Stimulated activated CD8-positive, alpha-beta memory T cell treated with anti-CD3 and anti-CD28 coated beads, Interleukin-4, amount 100 ng/mL, for 24 hours (primary cell): Measurements from ENCODE around the gene MEIS2.

Experiments
- DNase-seq: peaks from one replicate; pipeline ENCODE4 v3.0.0-alpha.2; 2020; ENCODE audit warnings: low read depth

The MEIS2 gene

DNA sequence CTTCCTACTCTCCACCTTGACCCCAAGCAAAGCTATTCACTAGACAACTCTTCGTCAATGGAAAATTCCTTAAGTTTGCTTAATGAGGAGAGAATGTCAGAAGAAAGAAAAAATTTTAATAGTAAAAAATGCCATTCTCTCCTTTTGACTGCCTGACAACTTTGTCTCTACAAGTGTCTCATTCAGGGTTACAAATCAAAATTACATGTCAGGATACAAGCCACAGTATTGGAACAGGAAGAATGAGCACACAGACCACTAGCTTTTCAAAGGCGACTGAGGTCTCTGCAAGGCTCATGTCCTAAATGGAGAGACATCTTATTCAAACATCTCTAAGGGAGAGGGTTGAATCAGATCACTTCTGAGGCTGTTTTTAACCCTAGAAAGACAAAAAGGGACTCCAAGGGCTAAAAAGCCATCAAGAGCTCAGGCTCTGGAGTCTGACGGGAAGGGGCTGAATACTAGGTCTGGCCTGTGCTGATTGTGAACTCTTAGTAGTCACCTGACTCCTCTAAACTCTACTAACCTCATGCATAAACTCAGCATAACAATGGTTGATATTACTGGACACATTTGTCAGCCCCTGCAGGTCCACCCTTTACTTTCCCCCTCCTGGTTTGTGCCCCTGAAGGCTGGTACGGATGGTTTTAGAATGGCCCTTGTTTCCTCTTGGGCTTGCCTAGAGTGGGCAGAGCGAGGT, 12.8 kb upstream of the MEIS2 start:
- no peak for DNase-seq

DNA sequence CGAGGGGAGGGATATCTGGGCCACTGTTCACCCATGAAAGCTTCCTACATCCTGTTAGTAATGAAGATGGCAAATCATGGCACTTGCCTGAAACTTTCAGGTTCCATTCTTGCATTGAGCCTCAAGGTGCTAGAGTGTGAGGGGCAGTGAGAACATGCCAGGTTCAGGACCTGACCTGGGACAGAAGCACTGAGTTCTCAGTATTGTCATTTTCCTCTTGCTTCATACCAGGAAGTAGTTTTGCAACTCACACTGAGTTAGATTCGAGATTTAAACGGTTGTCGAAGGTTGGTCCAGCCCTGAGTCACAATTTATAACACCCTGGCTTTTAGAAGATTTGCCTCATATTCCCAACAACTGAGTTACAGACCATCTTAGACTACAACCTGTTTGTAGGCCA, 11.8 kb upstream of the MEIS2 start:
- no peak for DNase-seq

DNA sequence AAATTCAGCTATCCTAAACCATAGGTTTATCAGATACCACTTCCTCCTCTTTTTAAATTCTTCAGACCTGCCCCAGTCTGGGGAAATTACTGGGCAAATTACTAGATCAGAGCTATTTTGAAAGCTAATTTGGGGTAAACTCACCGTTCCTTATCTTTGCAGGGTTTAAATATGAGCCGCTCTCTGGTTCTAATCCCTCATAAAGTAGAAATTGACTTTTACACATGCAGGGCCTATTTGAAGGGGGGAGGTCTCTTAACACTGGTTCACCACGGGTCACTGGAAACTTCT, 11.0 kb upstream of the MEIS2 start:
- DNase-seq, result no peak

DNA sequence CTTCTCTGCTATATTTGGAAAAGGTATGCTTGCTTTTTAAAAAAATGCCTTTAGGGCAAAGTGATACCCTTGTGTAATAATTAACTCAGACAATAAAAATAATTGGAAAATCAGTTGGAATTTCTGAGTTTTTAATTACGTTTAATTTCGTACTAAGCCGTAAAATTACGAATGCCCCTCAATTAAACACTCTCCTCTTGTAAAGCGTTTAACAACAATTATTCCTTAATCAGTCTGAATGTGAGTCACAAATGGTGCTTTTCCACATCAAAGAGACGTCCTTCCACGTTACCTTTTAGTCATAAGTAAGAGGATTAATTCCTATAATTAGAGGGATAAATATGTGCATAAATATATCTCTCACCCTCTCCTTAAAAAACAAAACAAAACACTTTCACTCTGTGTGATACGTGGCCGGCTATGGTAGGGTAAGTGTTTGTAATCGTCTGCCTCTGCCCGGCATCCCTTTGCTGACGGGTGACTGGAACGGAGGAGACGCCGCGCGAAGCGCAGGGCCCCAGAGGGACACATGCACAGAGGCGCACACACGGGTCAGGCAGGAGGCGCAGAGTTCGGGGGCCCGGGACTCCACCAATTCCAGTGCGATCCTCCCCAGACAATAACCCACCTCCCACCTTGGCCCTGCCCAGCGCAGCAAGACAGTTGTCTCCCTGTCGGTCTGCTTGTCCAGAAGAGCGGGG, 9.7 kb upstream of the MEIS2 start:
- no peak for DNase-seq

DNA sequence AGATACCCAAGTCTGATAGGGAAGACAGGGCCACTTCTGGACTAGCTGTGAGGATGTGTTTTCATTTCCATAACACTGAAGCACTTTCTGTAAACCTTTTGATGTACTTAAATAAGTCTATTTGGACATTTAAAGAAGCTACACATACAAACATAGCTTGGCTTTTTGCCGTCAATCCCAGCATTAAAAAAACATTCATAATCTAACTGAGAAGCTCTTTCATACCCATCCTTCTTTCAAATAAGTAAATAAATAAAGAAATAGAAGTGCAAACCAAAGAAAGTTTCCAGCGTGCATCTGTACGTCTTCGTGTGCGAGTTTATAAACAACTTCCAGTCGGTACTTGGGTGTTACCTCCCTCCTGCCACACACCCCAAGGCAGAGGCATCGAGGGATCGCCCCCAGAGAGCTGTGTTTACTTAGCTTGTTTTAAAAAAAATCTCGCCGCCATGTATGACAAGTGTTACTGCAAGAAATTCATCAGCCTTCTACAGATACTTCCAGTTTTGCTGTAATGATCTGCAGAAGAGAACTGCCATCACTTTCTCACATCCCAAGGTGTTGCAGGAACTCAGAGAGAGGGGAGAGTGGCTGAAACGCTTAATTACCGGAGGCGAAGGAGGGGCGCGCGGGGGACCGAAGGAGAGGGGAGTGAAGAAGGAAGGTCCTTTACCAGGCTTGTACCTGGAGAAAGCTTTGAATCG, 9.0 kb upstream of the MEIS2 start:
- DNase-seq, result no peak

DNA sequence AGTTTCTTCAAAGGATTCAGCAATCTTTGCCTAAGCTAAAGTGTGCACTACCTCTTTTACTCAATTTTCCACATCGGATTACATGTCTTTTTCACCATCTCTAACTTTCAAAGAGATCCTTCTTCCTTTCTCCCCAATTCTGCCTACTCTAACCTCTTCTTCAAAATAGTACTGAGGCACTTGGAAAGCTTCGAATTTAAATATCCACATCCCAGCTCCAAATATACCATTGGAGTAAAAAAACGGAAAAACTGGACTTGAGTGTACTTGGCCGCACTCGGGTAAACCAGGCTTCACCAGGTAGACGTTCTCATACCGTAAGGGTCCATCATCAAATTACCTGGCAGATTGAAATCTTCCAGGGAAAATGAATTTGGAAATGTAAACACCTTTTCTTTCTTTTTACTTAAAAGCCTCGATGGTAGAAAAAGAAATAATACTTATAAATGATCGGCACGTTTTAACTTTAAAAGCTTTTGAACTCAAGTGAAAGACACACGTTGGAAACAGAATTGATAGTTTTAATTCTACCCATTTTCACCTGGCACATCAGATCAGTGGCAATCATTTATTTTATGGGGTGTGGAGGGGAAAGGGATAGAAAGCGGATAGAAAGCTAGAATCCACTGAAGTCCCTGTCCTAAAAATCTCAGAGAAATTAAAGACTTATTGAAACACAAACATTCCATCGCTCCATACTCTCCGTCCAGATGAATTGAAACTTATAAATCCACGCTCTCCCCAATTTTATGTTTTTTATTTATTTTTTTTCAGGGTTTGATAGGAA, 8.2 kb upstream of the MEIS2 start:
- DNase-seq, result no peak

DNA sequence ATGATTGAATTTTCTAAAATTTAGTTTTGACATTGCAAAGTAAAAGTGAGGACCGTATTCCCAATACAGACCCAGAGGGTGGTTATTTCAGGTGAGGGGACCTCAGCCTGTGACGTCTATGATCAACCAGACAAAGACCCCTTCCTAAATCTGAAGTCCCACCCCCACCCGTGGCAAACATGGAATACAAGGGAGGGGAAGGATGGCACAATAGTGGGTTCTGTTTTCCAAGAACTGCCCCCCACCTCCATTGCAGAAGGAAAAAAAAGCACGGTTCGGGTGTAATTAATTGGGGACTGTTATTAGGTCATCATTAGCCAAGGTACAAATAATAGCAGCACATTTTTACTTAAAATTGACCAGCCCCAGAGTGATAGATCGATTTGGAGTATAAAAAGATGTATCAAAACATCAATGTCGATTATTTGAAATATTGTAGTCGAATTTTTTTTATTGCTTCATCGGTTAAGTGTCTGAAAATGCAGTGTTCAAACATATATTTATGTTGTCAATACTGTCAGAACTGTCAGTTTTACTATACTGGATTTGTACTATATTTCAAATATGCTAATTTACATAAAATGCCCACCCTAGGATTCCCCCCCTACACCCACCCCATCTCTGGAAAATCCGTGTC, 7.5 kb upstream of the MEIS2 start:
- DNase-seq, result no peak

DNA sequence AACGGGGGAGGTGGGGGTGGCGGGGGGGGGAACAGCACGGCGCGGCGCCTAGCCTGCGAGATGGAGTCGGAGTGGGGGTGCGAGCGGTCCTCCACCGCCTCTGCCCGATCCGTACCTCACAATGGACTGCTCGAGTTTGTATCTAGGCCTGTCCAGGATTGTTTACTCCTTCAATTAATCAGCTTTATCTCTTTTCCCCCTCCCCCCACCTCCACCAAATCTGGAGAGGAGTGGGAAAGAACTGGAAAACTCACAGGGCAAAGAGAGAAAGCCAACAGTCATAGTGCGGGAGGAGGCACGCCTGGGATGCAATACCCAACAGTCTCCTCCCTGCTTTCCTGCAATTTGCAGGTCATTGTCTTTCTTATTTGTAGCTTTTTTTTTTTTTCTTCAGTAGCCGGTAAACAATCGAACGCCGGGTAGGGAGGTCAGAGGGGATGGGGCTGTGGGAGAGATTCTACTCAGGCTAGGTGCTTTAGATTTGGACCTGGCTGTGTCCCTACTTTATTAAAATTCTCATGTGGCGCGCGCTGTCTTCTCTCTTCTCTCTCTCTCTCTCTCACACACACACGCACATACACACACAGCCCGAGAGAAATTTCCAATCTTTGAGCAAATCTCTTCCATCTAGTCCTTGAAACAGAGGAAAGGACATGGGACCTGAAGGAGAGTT, 6.9 kb upstream of the MEIS2 start:
- no peak for DNase-seq

DNA sequence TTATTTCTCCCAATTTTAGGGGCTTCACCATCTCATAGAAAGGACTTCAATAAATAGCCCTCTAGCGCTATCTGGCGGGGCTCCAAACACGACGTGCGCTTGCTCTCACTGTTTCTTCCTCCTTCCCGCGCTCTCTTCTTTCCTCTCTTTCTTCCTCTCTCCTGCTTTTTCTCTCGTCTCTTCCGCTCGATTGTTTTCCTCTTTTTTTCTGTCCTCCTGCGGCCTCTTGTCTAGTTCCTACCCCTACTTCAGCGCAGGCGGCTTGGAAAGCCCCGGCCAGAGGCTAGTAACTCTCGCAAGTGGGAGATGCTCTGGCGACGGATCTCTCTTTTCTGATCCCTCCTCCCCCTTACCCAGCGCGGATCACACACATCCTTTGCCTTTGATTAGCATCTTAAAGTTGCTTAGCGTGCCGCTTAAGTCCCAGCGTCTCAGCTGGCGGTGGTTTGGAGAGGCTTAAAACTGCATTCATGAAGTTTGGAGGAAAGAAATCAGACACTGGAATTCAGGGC, 6.2 kb upstream of the MEIS2 start:
- DNase-seq, result no peak

DNA sequence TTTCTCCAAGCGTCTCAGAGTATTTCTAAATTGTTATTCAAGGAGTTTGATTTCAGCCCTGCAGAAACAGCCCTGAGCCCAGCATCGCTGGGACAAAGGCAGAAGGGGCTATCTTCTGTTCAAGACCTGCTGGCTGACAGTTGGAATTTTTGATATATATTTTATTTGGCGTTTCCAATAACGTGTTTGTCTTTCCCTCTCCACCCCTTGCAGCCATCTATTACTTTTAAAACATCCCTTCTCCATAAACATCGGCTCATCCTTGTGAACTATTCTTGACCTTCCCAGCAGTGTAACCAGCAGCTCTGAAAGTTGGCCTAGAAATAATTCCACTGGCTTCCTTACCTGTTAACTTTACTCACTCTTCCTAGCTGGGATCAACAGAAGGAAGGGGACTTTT, 5.5 kb upstream of the MEIS2 start:
- DNase-seq, result no peak

DNA sequence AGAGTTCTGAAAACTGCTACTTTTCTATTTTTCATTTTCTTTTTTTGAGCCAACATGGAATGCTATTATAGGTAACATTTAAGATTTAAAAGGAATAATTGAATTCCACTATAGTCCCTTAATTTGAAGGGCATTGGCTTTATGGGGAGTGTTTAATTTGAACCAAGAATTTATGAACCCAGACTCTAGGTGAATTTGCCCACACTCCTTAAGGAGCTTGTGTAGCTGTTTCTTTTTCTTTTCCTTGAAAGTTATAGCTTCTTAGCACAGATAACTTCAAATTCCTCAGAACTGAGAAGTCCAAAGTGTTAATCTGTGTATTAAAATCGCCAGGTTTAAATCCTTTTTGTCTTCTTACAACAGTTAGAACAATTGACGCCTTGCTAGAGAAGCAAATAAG, 4.7 kb upstream of the MEIS2 start:
- DNase-seq, result no peak

DNA sequence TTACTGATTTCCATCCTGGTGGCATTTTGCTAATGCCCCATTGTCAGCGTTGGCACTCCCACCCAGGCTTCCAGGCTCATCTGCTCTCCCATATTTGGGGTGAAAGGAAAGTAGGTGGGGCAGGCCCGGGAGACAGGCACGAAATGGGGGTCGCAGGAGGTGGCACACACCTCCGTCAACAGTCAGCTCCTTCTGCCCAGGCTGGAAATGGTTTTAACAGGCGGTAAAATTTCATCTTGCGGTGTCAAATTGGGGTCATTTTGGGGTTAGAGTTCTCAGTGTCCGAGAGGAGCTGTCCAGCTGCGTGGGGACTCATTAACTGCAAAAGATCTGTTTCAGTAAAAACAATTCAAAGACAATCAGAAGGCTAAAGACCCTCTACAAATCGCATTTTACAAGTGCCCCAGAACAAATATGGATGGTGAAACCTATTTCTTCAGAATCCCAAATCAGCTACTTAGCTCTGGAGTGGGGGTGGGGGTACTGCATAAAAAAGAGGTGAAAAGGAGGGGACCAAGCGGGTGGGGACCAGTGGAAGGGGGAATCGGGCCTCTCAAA, 4.2 kb upstream of the MEIS2 start:
- no peak for DNase-seq

DNA sequence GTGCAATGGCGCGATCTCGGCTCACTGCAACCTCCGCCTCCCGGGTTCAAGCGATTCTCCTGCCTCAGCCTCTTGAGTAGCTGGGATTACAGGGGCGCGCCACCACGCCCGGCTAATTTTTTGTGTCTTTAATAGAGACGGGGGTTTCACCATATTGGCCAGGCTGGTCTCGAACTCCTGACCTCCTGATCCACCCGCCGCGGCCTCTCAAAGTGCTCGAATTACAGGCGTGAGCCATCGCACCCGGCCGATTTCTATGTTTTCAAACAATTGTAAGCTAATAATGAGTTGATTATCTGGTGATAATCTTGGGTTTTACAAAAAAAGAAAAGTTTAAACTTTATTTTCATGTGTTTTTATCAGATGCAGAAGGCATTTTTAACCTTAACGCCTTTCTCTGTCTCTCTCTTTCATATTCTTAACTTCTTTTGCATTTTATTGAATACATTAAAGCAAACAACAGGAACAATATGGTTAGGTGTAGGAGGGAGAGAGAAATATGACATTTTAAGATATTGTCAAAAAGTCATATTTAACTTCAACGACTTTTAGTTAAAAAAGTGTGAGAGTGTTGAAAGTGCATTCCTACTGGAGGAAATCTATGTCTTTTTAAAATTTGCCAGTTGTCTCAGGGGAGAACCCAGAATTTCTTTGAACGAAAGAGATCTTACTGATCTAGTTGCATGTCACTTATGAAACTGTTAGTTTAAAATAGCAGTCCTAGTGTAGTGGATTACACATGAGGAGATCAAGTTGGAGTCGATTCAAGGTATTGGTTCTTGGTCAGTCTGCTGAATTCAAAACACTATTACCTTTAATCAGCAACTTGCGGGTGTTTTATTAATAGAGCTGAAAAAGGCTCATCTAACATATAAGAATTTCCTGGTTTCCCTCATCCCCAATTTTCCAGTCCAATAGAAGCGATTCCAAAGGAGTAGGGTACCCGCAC, 3.4 kb upstream of the MEIS2 start:
- DNase-seq, result no peak

DNA sequence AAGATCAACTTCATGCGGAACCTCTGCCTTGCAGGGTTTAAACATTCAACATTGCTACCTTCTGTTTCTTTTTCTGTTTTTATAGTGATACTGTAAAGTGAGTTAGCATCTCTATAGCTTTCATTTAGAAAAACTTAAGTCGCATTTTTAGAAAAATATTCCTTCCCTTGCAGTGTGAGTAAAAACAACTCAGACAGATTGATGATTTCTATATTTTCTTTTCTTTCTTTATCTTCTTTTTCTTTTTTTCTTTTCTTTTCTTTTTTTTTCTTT, 2.8 kb upstream of the MEIS2 start:
- no peak for DNase-seq

DNA sequence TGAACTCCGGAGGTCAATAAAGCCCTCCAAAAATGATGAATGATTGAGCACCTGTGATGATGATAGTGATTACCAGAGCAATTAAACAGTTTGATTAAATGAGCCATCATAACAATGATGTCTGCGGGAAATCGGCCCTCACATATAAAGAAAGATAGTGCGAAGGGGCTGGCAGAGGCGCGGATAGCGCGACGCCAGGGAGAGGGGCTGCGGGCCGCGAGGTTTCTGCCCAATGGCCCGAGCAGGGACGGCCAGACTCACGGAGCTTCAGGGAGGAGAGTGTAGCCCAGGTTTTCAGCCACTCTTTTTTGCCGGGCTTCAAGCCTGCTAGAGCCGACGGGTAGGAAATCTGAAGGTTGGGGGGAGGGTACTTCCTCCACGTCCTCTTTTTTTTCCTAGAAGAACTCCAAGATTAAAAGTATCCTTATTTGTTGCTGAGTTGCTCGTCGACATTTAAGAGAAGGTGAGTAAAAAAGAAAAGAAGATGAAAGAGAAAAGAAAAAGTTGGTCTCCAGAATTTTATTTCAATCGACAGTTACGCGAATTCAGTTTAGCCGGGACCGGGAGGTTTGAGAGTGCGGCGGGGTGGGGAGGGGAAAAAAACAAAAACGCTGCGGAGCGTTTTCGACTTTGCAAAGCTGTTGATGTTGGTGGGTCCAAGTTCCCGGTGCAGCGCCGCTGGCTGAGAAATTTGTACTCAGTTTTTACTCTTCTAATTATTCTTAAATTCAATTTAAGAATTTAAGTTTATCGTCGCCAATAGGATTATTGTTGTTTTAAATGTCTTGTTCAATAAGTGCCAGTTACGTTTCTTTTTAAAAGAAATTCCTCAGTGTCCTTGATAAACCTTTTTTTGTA, 2.2 kb upstream of the MEIS2 start:
- no peak for DNase-seq

DNA sequence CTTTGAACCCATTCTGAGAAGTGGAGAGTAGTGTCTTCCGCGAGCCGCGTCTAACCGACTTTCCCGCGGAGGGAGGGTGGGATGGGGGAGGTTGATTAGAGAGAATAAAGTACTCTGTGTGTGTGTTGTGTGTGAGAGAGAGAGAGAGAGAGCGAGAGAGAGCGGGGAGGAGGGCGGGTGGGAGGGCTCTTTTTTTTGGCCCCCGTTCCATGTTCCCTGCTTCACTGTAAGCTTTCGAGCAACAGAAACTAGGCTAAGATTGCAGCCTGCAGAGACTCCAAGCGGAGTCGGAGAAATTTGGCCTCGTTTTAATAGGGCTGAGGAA, 1.6 kb upstream of the MEIS2 start:
- no peak for DNase-seq

DNA sequence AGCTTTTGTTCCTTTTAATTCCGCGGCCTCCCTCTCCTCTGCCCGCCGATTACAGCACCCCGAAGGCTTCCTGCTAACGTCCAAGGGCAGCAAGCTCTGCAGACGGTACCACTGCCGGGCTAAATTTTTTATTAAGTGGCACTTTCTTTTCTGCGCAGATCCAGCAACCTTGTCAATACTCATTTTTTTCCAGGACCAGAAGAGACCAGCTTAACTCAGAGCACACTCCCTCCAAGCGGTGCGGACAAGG, 542 bp upstream of the MEIS2 start:
- DNase-seq, result no peak

DNA sequence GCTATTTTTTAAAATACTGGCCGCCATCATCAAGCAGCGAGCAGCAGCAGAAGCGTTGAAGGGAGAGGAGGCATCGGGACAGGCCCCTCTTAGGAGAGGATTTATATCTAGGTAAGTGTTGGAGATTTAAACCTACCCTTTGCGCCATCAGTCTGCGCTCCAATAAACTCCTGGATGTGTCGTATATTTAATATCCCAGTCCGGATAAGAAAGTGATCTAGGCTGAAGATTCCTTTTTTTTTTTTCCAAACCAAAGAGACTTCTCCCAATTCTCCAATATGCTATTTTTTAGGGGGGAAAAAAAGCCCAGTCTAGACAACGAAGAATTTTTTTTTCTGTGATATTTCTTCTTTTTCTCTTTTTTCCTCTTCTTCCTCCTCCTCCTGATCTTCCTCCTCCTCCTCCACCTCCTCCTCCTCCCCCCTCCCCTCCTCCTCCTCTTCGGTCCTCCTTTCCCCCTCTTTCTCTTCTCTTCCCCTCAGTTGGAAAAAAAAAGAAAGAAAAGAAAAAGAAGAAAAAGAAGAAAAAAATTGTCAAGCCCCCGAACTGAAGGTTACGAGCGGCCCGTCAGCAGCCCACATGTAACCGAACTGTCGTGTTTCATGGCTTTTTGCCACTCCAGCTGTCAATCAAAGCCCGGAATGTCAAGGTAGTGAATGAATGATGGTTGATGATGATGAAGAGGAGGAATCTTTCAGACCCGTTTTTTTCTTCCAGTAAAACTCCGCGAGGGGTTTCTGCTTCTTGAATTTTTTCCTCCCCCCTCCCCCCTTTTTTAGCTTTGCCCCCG, 835 bp downstream of the MEIS2 start:
- no peak for DNase-seq
